ENCODE measurements around the gene CAPN11. TPM values are rescaled to one million over a fixed set of nuclear protein-coding genes. Genes with fewer than 3 reads are reported as not detected.

The CAPN11 gene
- total and polyA plus RNA-seq, 9 of the 15 experiments (the other 6 are each of a cell fraction or from before 2014, with no cell fraction given): 0.03 to 0.61 (median 0.17) TPM; not detected in 1

GRCh38 chr6:44135173-44135758 is 23.4 kb upstream of the CAPN11 start:
- peak overlapping the region; percentile 66; the same call in 2 of the 3 replicates for H3K27ac ChIP-seq (ENCODE audit: extremely low read depth, low read depth, low read length)
- H3K9ac ChIP-seq (ENCODE audit: insufficient read depth in 1 of 2, low read depth in 2 of 2, low read length in 2 of 2): peak overlapping the region in 1 of 2 experiments; percentile 74; a peak in 1 of 4 replicates
- intact Hi-C loops (cut with micrococcal nuclease) (no loop called here), in situ Hi-C loops (cut with MboI) (no loop called here)
- no peak overlapping the region for H3K4me3 ChIP-seq
- 91% methylated on average over 9 of the region's 10 CpGs for WGBS (ENCODE audit: insufficient coverage, low coverage, missing lambda C conversion rate)
- ChIA-PET CTCF (ENCODE audit: low intra/inter-chr PET ratio) (no interaction called here), POLR2A (interaction anchor here (0.5 to 2.6 kb wide), 7 partner anchors 9 to 466 kb away, joined by 3 to 13 read pairs (median 4); partner anchors contain the start of gene HSP90AB1)
- no peaks in the 10 kb centered on the region for H4K20me1 ChIP-seq (replicated peaks; ENCODE audit: control insufficient read depth, insufficient read depth, low read length)
- H3K27me3 ChIP-seq (ENCODE audit: control insufficient read depth in 2 of 2, insufficient read depth in 2 of 2, low read length in 2 of 2): no peaks in the 10 kb centered on the region
- no TSS peak for BruUV-seq (replicated peaks)
- H3K9me3 ChIP-seq (replicated peaks; ENCODE audit: control insufficient read depth, insufficient read depth, low read depth, low read length): no peaks in the 10 kb centered on the region
- H3K4me1 ChIP-seq (replicated peaks in 1 of 2; ENCODE audit: control insufficient read depth in 2 of 2, insufficient read depth in 2 of 2, low read length in 2 of 2): peaks cover 43 to 66% of the 10 kb centered on the region in 2 experiments
- ATAC-seq (no peak), DNase-seq (ENCODE audit: extremely low read depth in 1 of 4, low spot score in 3 of 4) (no peak), FAIRE-seq (no peak)
- peaks cover 59% of the 10 kb centered on the region for H3K36me3 ChIP-seq (ENCODE audit: control insufficient read depth, insufficient read depth, low read length)
- H3K9me1 ChIP-seq (ENCODE audit: control insufficient read depth, insufficient read depth, low read length): no peaks in the 10 kb centered on the region
- H3K79me2 ChIP-seq (ENCODE audit: control insufficient read depth, insufficient read depth, low read length): peaks cover 44% of the 10 kb centered on the region
- no peak overlapping the region for H2AFZ ChIP-seq (ENCODE audit: low read depth, low read length)
- TF ChIP-seq, protein P1, sequence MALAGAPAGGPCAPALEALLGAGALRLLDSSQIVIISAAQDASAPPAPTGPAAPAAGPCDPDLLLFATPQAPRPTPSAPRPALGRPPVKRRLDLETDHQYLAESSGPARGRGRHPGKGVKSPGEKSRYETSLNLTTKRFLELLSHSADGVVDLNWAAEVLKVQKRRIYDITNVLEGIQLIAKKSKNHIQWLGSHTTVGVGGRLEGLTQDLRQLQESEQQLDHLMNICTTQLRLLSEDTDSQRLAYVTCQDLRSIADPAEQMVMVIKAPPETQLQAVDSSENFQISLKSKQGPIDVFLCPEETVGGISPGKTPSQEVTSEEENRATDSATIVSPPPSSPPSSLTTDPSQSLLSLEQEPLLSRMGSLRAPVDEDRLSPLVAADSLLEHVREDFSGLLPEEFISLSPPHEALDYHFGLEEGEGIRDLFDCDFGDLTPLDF (CRISPR knock-in tag; IDR thresholded peaks at IDR 0.05): no peak
- TF ChIP-seq MCM3 (IDR thresholded peaks at IDR 0.05): no peak
- TF ChIP-seq, protein P2, sequence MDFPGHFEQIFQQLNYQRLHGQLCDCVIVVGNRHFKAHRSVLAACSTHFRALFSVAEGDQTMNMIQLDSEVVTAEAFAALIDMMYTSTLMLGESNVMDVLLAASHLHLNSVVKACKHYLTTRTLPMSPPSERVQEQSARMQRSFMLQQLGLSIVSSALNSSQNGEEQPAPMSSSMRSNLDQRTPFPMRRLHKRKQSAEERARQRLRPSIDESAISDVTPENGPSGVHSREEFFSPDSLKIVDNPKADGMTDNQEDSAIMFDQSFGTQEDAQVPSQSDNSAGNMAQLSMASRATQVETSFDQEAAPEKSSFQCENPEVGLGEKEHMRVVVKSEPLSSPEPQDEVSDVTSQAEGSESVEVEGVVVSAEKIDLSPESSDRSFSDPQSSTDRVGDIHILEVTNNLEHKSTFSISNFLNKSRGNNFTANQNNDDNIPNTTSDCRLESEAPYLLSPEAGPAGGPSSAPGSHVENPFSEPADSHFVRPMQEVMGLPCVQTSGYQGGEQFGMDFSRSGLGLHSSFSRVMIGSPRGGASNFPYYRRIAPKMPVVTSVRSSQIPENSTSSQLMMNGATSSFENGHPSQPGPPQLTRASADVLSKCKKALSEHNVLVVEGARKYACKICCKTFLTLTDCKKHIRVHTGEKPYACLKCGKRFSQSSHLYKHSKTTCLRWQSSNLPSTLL (IDR thresholded peaks at IDR 0.05): no peak
- TF ChIP-seq MIER1 (IDR thresholded peaks at IDR 0.05; ENCODE audit: low read depth): no peak
- TF ChIP-seq, protein P3, sequence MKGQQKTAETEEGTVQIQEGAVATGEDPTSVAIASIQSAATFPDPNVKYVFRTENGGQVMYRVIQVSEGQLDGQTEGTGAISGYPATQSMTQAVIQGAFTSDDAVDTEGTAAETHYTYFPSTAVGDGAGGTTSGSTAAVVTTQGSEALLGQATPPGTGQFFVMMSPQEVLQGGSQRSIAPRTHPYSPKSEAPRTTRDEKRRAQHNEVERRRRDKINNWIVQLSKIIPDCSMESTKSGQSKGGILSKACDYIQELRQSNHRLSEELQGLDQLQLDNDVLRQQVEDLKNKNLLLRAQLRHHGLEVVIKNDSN (CRISPR knock-in tag; IDR thresholded peaks at IDR 0.05): 0 out of 2 replicates have a peak, but pooled peaks have one; percentile 8
- H3K4me2 ChIP-seq (ENCODE audit: insufficient read depth, low read length): no peak overlapping the region

Measured in K562 (cell line).